ENCODE measurements around the gene HSFX1.

DNA sequence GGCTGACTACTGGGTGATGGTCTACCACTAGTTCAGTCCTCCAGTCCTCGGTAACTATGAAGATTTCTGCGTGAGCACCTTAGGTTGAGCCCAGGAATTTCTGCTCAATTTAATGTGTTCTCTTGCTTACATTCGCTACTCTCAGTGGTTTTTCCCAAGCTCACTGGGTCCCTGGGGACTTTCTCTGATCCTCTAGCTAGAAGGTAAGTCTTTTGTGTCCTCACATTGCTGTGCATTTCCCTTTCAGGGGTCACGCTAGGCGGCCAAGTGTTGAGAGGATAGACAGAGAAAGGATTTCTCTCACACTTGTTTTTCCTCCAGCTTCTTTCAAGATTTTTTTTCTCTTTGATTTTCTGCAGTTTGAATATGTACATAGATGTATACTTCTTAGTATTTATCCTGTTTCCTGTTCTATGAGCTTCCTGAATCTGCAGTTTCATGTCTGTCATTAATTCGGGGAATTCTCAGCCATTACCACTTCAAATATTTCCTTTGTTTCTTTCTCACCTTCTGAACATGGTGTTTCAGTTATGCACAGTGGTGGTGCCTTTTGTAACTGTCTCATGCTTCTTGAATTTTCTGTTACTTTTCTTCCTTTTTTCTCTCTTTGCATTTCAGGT is 25.3 kb downstream of the HSFX1 start:
- TF ChIP-seq POU5F1 (IDR thresholded peaks at IDR 0.05; ENCODE audit: low read depth, low read length), result no peak
- no peak for TF ChIP-seq CHD2 (IDR thresholded peaks at IDR 0.05; ENCODE audit: low read length)
- TF ChIP-seq SIX5 (IDR thresholded peaks at IDR 0.05; ENCODE audit: low read depth, low read length), result no peak
- TF ChIP-seq EP300 (IDR thresholded peaks at IDR 0.05; ENCODE audit: borderline replicate concordance in 1 of 2, low read depth in 2 of 2, low read length in 2 of 2), result no peak
- no peak for TF ChIP-seq KDM5A (IDR thresholded peaks at IDR 0.05; ENCODE audit: low read length)
- TF ChIP-seq CHD1 (IDR thresholded peaks at IDR 0.05; ENCODE audit: low read depth, low read length), result no peak
- TF ChIP-seq HDAC2 (IDR thresholded peaks at IDR 0.05; ENCODE audit: borderline replicate concordance in 1 of 2, low read depth in 2 of 2, low read length in 2 of 2), result no peak
- TF ChIP-seq, protein P1, sequence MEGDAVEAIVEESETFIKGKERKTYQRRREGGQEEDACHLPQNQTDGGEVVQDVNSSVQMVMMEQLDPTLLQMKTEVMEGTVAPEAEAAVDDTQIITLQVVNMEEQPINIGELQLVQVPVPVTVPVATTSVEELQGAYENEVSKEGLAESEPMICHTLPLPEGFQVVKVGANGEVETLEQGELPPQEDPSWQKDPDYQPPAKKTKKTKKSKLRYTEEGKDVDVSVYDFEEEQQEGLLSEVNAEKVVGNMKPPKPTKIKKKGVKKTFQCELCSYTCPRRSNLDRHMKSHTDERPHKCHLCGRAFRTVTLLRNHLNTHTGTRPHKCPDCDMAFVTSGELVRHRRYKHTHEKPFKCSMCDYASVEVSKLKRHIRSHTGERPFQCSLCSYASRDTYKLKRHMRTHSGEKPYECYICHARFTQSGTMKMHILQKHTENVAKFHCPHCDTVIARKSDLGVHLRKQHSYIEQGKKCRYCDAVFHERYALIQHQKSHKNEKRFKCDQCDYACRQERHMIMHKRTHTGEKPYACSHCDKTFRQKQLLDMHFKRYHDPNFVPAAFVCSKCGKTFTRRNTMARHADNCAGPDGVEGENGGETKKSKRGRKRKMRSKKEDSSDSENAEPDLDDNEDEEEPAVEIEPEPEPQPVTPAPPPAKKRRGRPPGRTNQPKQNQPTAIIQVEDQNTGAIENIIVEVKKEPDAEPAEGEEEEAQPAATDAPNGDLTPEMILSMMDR (IDR thresholded peaks at IDR 0.05; ENCODE audit: control extremely low read depth in 1 of 3, insufficient read depth in 1 of 3, low read depth in 1 of 3, low read length in 3 of 3), result no peak
- TF ChIP-seq EZH2 (IDR thresholded peaks at IDR 0.05; ENCODE audit: low read depth, low read length, severe bottlenecking), result no peak
- no peak for TF ChIP-seq POLR2A (IDR thresholded peaks at IDR 0.05; ENCODE audit: control extremely low read depth in 1 of 2, low read depth in 2 of 2, low read length in 2 of 2)
- TF ChIP-seq JUND (IDR thresholded peaks at IDR 0.05; ENCODE audit: low read length), result no peak
